Measurements from ENCODE around the gene RPS15. TPM values are rescaled to one million over a fixed set of nuclear protein-coding genes. Genes with fewer than 3 reads are reported as not detected.

The RPS15 gene
- total and polyA plus RNA-seq, 2 donors (not counting 3 experiments of a cell fraction or from before 2014, with no cell fraction given), result 1,260 to 3,270 TPM

DNA sequence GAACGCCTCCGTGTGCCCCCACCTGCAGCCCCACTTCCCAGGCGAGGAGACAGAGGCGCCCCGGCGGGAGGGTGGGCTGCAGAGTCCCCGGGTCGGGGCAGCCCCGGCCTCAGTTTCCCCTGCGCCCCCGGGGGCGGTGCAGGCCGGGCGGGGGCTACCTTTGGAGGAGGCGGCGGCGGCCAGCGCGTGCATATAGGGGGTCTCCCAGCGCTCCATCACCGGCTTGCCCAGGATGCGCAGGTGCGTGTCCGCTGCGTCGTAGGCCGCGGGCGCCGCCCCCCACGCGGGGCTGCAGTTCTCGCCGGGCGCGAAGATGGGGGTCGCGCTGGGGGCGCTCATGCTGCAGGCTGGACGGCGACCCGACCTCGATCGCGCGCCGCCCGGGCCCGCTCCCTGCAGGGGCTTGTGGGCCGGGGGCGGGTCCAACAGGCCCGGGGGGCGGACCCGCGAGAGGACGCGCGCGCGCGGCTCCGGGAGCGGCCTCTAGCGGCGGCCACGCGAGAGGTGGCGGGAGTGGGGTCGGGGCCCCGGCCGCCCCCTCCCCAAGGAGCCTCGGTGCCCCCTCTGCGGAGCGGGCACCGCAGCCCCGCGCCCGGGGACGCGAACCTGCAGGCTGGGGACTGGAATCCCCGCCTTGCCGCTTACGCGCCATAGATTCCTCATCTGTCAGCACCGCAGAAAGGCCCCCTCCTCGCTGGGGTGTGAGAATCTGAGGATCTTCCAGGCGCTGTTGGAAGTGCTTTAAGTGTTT lies 36.9 kb upstream of the RPS15 start, which contains the start of gene GAMT:
Gene GAMT, minus strand, starts transcription at position 405 of the 751 bp plus-strand sequence. Its CDS starts 66 bp downstream, at position 339.
- H3K9me3 ChIP-seq (replicated peaks; ENCODE audit: control insufficient read depth, insufficient read depth, low read length), result no peaks in the 10 kb centered on the region
- peak; percentile 12 for FAIRE-seq
- POLR2A ChIA-PET, result no interaction called here

DNA sequence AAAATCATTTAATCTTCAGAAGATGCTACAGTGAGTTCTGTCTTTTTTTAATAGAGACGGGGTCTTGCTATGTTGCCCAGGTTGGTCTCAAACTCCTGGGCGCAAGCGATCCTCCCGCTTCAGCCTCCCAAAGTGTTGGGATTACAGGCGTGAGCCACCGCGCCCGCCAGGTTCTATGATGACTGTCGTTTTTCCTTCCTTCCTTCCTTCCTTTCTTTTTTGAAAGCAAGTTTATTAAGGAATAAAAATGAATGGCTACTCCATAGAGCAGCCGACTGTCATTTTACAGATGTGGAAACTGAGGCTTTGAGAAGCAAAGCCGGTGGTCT lies 36.3 kb upstream of the RPS15 start:
- no peaks in the 10 kb centered on the region for H3K79me2 ChIP-seq (ENCODE audit: control insufficient read depth, insufficient read depth, low read length)
- no peaks in the 10 kb centered on the region for H3K27me3 ChIP-seq (ENCODE audit: control insufficient read depth in 2 of 2, insufficient read depth in 2 of 2, low read length in 2 of 2)
- intact Hi-C loops (cut with micrococcal nuclease), result loop anchor here (1.0 to 10.0 kb wide), 2 partner anchors 19 to 193 kb away; partner anchors contain the start of genes MBD3 and NDUFS7
- H3K27ac ChIP-seq (ENCODE audit: insufficient read depth, low read depth, low read length), result no peak overlapping the region
- dilution Hi-C loops (cut with MboI; ENCODE audit: extremely low pct_ligation_motif_present, low sequenced_read_pairs), result no loop called here
- peaks cover 17% of the 10 kb centered on the region for H3K4me1 ChIP-seq (ENCODE audit: control insufficient read depth, extremely low read depth, insufficient read depth, low read length)
- H3K9me1 ChIP-seq (replicated peaks; ENCODE audit: control insufficient read depth, extremely low read depth, insufficient read depth, low read length), result no peaks in the 10 kb centered on the region
- TF ChIP-seq, protein P1, sequence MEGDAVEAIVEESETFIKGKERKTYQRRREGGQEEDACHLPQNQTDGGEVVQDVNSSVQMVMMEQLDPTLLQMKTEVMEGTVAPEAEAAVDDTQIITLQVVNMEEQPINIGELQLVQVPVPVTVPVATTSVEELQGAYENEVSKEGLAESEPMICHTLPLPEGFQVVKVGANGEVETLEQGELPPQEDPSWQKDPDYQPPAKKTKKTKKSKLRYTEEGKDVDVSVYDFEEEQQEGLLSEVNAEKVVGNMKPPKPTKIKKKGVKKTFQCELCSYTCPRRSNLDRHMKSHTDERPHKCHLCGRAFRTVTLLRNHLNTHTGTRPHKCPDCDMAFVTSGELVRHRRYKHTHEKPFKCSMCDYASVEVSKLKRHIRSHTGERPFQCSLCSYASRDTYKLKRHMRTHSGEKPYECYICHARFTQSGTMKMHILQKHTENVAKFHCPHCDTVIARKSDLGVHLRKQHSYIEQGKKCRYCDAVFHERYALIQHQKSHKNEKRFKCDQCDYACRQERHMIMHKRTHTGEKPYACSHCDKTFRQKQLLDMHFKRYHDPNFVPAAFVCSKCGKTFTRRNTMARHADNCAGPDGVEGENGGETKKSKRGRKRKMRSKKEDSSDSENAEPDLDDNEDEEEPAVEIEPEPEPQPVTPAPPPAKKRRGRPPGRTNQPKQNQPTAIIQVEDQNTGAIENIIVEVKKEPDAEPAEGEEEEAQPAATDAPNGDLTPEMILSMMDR (IDR thresholded peaks at IDR 0.05; ENCODE audit: extremely low read depth in 1 of 2, insufficient read depth in 1 of 2, low read depth in 1 of 2, low read length in 2 of 2), result no peak
- TF ChIP-seq, protein P2, sequence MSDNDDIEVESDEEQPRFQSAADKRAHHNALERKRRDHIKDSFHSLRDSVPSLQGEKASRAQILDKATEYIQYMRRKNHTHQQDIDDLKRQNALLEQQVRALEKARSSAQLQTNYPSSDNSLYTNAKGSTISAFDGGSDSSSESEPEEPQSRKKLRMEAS (IDR thresholded peaks at IDR 0.05; ENCODE audit: insufficient read depth, insufficient read length), result no peak
- TF ChIP-seq GATA2 (IDR thresholded peaks at IDR 0.05; ENCODE audit: insufficient read depth, insufficient read length, low read depth, low read length) (no peak), POLR2A (IDR thresholded peaks at IDR 0.05; ENCODE audit: low read depth, low read length) (no peak), JUN (IDR thresholded peaks at IDR 0.05; ENCODE audit: borderline replicate concordance, insufficient read depth, insufficient read length, low read depth) (no peak), FOS (IDR thresholded peaks at IDR 0.05; ENCODE audit: borderline replicate concordance, insufficient read depth, low read length) (no peak), EZH2 (IDR thresholded peaks at IDR 0.05; ENCODE audit: borderline replicate concordance, low read depth, low read length, severe bottlenecking) (no peak), POLR2AphosphoS5 (IDR thresholded peaks at IDR 0.05; ENCODE audit: insufficient read depth, low read depth, low read length) (no peak), MYC (IDR thresholded peaks at IDR 0.05; ENCODE audit: low read depth, low read length) (no peak)
- DNase-seq (ENCODE audit: low read depth, low spot score) (no peak), FAIRE-seq (no peak)
- CTCF ChIA-PET, result no interaction called here
- H3K4me3 ChIP-seq (replicated peaks in 1 of 3; ENCODE audit: insufficient read depth in 1 of 3, low read depth in 1 of 3, low read length in 3 of 3), result peak overlapping the region in 1 of 3 experiments; percentile 70
- POLR2A ChIA-PET, result no interaction called here
- no peak overlapping the region for H3K9ac ChIP-seq (replicated peaks; ENCODE audit: extremely low read depth, insufficient read depth, low read length)
- H2AFZ ChIP-seq (ENCODE audit: low read depth, low read length), result peak overlapping the region; percentile 84
- H3K36me3 ChIP-seq (ENCODE audit: control insufficient read depth in 2 of 2, extremely low read depth in 1 of 2, insufficient read depth in 2 of 2, low read length in 2 of 2), result no peaks in the 10 kb centered on the region
- H4K20me1 ChIP-seq (replicated peaks; ENCODE audit: control insufficient read depth, extremely low read depth, insufficient read depth, low read length), result no peaks in the 10 kb centered on the region
- no TSS peak for BruUV-seq (replicated peaks)
- H3K9me3 ChIP-seq (replicated peaks; ENCODE audit: control insufficient read depth, insufficient read depth, low read length), result no peaks in the 10 kb centered on the region
- H3K4me2 ChIP-seq (ENCODE audit: insufficient read depth, low read length), result peak overlapping the region; percentile 49

More for the DNA sequence above, 36.9 kb upstream of the RPS15 start, which contains the start of gene GAMT:
- Histone ChIP-seq H3K4me2 (ENCODE audit: insufficient read depth, low read length) (peak within 1 kb of the TSS; percentile 49), H3K4me3 (replicated peaks in 1 of 3; ENCODE audit: insufficient read depth in 1 of 3, low read depth in 1 of 3, low read length in 3 of 3) (peak within 1 kb of the TSS; percentile 47 to 70 (median 56)), H3K27me3 (ENCODE audit: control insufficient read depth in 2 of 2, insufficient read depth in 2 of 2, low read length in 2 of 2) (no peaks in the 10 kb centered on the region), H3K9me1 (replicated peaks; ENCODE audit: control insufficient read depth, extremely low read depth, insufficient read depth, low read length) (no peaks in the 10 kb centered on the region), H3K4me1 (ENCODE audit: control insufficient read depth, extremely low read depth, insufficient read depth, low read length) (peaks cover 12% of the 10 kb centered on the region), H3K36me3 (ENCODE audit: control insufficient read depth in 2 of 2, extremely low read depth in 1 of 2, insufficient read depth in 2 of 2, low read length in 2 of 2) (no peaks in the 10 kb centered on the region), H3K9ac (replicated peaks; ENCODE audit: extremely low read depth, insufficient read depth, low read length) (no peak within 1 kb of the TSS), H2AFZ (ENCODE audit: low read depth, low read length) (peak within 1 kb of the TSS; percentile 84), H4K20me1 (replicated peaks; ENCODE audit: control insufficient read depth, extremely low read depth, insufficient read depth, low read length) (no peaks in the 10 kb centered on the region), H3K27ac (ENCODE audit: insufficient read depth, low read depth, low read length) (no peak within 1 kb of the TSS), H3K79me2 (ENCODE audit: control insufficient read depth, insufficient read depth, low read length) (no peaks in the 10 kb centered on the region)
- no TSS peak for BruUV-seq (replicated peaks)
- dilution Hi-C loops (cut with MboI; ENCODE audit: extremely low pct_ligation_motif_present, low sequenced_read_pairs) (no loop called here), intact Hi-C loops (cut with micrococcal nuclease) (loop anchor here (1.0 to 10.0 kb wide), 2 partner anchors 18 to 193 kb away; partner anchors contain the start of genes MBD3 and NDUFS7)
- CTCF ChIA-PET, result no interaction called here
- TF ChIP-seq MYC (IDR thresholded peaks at IDR 0.05; ENCODE audit: low read depth, low read length) (no peak), POLR2A (IDR thresholded peaks at IDR 0.05; ENCODE audit: low read depth, low read length) (no peak)
- TF ChIP-seq, protein P1 (IDR thresholded peaks at IDR 0.05; ENCODE audit: extremely low read depth in 1 of 2, insufficient read depth in 1 of 2, low read depth in 1 of 2, low read length in 2 of 2), result peak; percentile 27 to 48
- peak; percentile 48 for DNase-seq (ENCODE audit: low read depth, low spot score)
